ENCODE results near the gene ASIC3.

GRCh38 chr7:151015967-151016366 is 32.4 kb upstream of the ASIC3 start:
- TF ChIP-seq POLR2A (IDR thresholded peaks at IDR 0.05; ENCODE audit: low read depth, low read length) (no peak), RAD21 (IDR thresholded peaks at IDR 0.05; ENCODE audit: low read length) (no peak), CTCF (conservative IDR thresholded peaks at IDR 0.05; ENCODE audit: low read depth, low read length) (no peak), FOS (IDR thresholded peaks at IDR 0.05; ENCODE audit: low read depth, low read length) (no peak)

Data from IMR-90 (cell line).